Measurements from ENCODE around the gene CDAN1. TPM values are rescaled to one million over a fixed set of nuclear protein-coding genes. Genes with fewer than 3 reads are reported as not detected.
"Not testable (repeated sequence)": the region's sequence is repeated elsewhere in the genome, so short reads cannot be mapped to it uniquely, and the experiment has no call there.

Gene CDAN1
- total and polyA plus RNA-seq, 10 of the 15 experiments (the other 5 are each of a cell fraction or from before 2014, with no cell fraction given): 0.56 to 14.2 (median 6.7) TPM

DNA sequence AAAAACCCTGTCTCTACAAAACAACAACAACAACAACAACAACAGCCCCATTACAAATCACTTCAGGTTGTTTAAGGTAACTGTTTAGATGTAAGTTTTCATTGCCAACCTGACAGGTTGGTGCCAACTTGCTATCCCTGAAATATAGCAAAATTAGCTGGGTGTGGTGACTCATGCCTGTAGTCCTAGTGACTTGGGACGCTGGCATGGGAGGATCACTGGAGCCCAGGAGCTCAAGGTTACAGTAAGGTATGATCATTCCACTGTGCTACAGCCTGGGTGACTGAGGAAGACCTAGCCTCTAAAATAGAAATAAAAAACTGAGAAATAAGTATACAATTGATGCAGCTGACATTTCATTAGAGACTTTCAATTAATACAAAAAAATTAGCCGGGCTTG, 36.0 kb upstream of the CDAN1 start (continued):
- no peak for TF ChIP-seq GABPA (IDR thresholded peaks at IDR 0.05; ENCODE audit: low read depth)
- TF ChIP-seq MEF2B (IDR thresholded peaks at IDR 0.05; ENCODE audit: partially characterized antibody, poor library complexity, severe bottlenecking): no peak
- TF ChIP-seq MXI1 (IDR thresholded peaks at IDR 0.05; ENCODE audit: low read depth, low read length): no peak
- TF ChIP-seq HDAC2 (IDR thresholded peaks at IDR 0.05): no peak
- TF ChIP-seq CHD4 (IDR thresholded peaks at IDR 0.05): no peak
- TF ChIP-seq YBX1 (IDR thresholded peaks at IDR 0.05): no peak
- TF ChIP-seq ZNF207 (IDR thresholded peaks at IDR 0.05; ENCODE audit: borderline replicate concordance): no peak
- no peak for TF ChIP-seq MYB (IDR thresholded peaks at IDR 0.05; ENCODE audit: borderline replicate concordance, low read depth, low read length)

DNA sequence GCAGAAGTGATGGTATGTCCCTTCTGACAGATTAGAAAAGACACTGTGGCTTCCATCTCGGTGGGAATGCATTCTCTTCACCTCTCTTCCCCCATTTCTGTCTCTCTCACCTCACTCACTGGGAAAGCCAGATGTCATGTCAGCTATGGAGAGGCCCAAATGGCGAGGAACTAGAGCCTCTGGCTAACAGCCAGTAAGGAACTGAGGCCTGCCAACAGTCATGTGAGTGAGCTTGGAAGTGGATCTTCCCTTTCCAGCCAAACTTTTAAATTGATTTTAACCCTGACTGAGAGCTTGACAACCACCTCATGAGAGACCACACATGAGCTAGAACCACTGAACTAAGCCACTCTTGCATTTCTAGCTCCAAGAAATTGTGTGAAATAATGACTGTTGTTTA, 35.2 kb upstream of the CDAN1 start:
- no peak for DNase-seq (ENCODE audit: low read depth, low spot score)
- Histone ChIP-seq H3K9ac (ENCODE audit: control insufficient read depth, insufficient read depth, low read length) (no peak overlapping the region), H3K9me3 (replicated peaks; ENCODE audit: control insufficient read depth, insufficient read depth, low read length) (no peaks in the 10 kb centered on the region), H3K36me3 (ENCODE audit: control insufficient read depth in 2 of 2, insufficient read depth in 2 of 2, low read length in 1 of 2) (0 out of 4 replicates have a peak, but pooled peaks cover 0 to 6% of the 10 kb centered on the region in 2 experiments), H2AFZ (ENCODE audit: control insufficient read depth, low read depth, low read length) (no peak overlapping the region), H3K27ac (ENCODE audit: control insufficient read depth, insufficient read depth) (no peak overlapping the region), H4K20me1 (ENCODE audit: control insufficient read depth, insufficient read depth) (no peaks in the 10 kb centered on the region), H3K4me1 (ENCODE audit: control insufficient read depth, insufficient read depth, low read length) (no peaks in the 10 kb centered on the region), H3K27me3 (replicated peaks in 1 of 2; ENCODE audit: control insufficient read depth in 2 of 2, insufficient read depth in 2 of 2, low read length in 1 of 2) (no peaks in the 10 kb centered on the region), H3K79me2 (ENCODE audit: control insufficient read depth, insufficient read depth, low read length) (no peaks in the 10 kb centered on the region), H3K4me3 (no peak overlapping the region), H3K4me2 (ENCODE audit: control insufficient read depth, insufficient read depth) (no peak overlapping the region)
- intact Hi-C loops (cut with micrococcal nuclease; ENCODE audit: unreplicated experiment): no loop called here
- no peak for TF ChIP-seq SUPT20H (IDR thresholded peaks at IDR 0.05; ENCODE audit: borderline replicate concordance, control insufficient read depth, low read depth, low read length)
- no peak for TF ChIP-seq POLR2AphosphoS5 (IDR thresholded peaks at IDR 0.05; ENCODE audit: low read length)
- TF ChIP-seq ZNF24 (IDR thresholded peaks at IDR 0.05): no peak
- TF ChIP-seq POLR2A (IDR thresholded peaks at IDR 0.05; ENCODE audit: low read depth, low read length): no peak
- no peak for TF ChIP-seq IRF4 (IDR thresholded peaks at IDR 0.05; ENCODE audit: low read depth, low read length)
- TF ChIP-seq CBX3 (IDR thresholded peaks at IDR 0.05; ENCODE audit: borderline replicate concordance, low read depth): no peak
- TF ChIP-seq MXI1 (IDR thresholded peaks at IDR 0.05; ENCODE audit: low read depth, low read length): no peak
- ATAC-seq: no peak
- in situ Hi-C loops (cut with MboI): no loop called here
- ChIA-PET RAD21 (ENCODE audit: unreplicated experiment) (no interaction called here), CTCF (no interaction called here), POLR2A (no interaction called here), SMC1A (ENCODE audit: uncharacterized antibody, unreplicated experiment) (no interaction called here)
- no TSS peak for BruUV-seq (replicated peaks)
- no peak for FAIRE-seq
- WGBS (ENCODE audit: insufficient coverage, insufficient replicate concordance, low lambda C conversion rate, missing lambda C conversion rate): 96% methylated on average over 2 of the region's 2 CpGs

DNA sequence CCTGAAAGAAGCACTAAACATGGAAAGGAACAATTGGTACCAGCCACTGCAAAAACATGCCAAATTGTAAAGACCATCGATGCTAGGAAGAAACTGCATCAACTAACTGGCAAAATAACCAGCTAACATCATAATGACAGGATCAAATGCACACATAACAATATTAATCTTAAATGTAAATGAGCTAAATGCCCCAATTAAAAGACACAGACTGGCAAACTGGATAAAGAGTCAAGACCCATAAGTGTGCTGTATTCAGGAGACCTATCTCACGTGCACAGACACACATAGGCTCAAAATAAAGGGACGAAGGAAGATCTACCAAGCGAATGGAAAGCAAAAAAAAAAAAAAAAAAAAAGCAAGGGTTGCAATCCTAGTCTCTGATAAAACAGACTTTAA, 29.2 kb upstream of the CDAN1 start:
- in situ Hi-C loops (cut with MboI); DNase-seq (ENCODE audit: low read depth, low spot score); H3K79me2 ChIP-seq (ENCODE audit: control insufficient read depth, insufficient read depth, low read length); RAD21 ChIA-PET (ENCODE audit: unreplicated experiment); H3K4me2 ChIP-seq (ENCODE audit: control insufficient read depth, insufficient read depth); H3K4me1 ChIP-seq (ENCODE audit: control insufficient read depth, insufficient read depth, low read length); ATAC-seq; H2AFZ ChIP-seq (ENCODE audit: control insufficient read depth, low read depth, low read length); SMC1A ChIA-PET (ENCODE audit: uncharacterized antibody, unreplicated experiment); H3K27ac ChIP-seq (ENCODE audit: control insufficient read depth, insufficient read depth); intact Hi-C loops (cut with micrococcal nuclease; ENCODE audit: unreplicated experiment); H3K36me3 ChIP-seq (ENCODE audit: control insufficient read depth in 2 of 2, insufficient read depth in 2 of 2, low read length in 1 of 2); H3K9ac ChIP-seq (ENCODE audit: control insufficient read depth, insufficient read depth, low read length); H3K27me3 ChIP-seq (replicated peaks in 1 of 2; ENCODE audit: control insufficient read depth in 2 of 2, insufficient read depth in 2 of 2, low read length in 1 of 2); H3K4me3 ChIP-seq; H3K9me3 ChIP-seq (replicated peaks; ENCODE audit: control insufficient read depth, insufficient read depth, low read length); BruUV-seq (replicated peaks); FAIRE-seq; H4K20me1 ChIP-seq (ENCODE audit: control insufficient read depth, insufficient read depth); CTCF ChIA-PET: not testable (repeated sequence)
- POLR2A ChIA-PET: interaction anchor here (0.7 kb wide), 3 partner anchors 277 to 1280 kb away, joined by 4 to 9 read pairs (median 6); no protein-coding TSS in a partner anchor
- WGBS (ENCODE audit: insufficient coverage, insufficient replicate concordance, low lambda C conversion rate, missing lambda C conversion rate): 76% methylated on average over 4 of the region's 4 CpGs

Data from GM12878 (cell line).